GM12878 (cell line): Measurements from ENCODE around the gene RBMS1.

Experiments used
- POLR2AphosphoS5 ChIP-seq: IDR thresholded peaks from 2 replicates; pipeline ENCODE4 v1.6.1; 2011; ENCODE audit warnings: mild to moderate bottlenecking, low read length, inconsistent platforms
- TF ChIP-seq, protein P1 (sequence below): IDR thresholded peaks from 2 replicates; pipeline ENCODE4 v1.6.1; 2012; ENCODE audit warnings: mild to moderate bottlenecking, low read depth, low read length
- TF ChIP-seq, protein P2 (sequence below), 3 experiments: IDR thresholded peaks in 2 of 3; conservative IDR thresholded peaks in 1 of 3; 2 replicates each; pipeline ENCODE4 v1.5.1; 2011; ENCODE audit warnings: low read depth in 3 of 3, low read length in 3 of 3, mild to moderate bottlenecking in 3 of 3, control low read depth in 2 of 3, moderate library complexity in 2 of 3, inconsistent platforms in 1 of 3, mixed read lengths in 1 of 3; ENCODE audit not compliant: control insufficient read depth in 2 of 3, insufficient read depth in 1 of 3; ENCODE audit errors: extremely low read depth in 1 of 3

DNA sequence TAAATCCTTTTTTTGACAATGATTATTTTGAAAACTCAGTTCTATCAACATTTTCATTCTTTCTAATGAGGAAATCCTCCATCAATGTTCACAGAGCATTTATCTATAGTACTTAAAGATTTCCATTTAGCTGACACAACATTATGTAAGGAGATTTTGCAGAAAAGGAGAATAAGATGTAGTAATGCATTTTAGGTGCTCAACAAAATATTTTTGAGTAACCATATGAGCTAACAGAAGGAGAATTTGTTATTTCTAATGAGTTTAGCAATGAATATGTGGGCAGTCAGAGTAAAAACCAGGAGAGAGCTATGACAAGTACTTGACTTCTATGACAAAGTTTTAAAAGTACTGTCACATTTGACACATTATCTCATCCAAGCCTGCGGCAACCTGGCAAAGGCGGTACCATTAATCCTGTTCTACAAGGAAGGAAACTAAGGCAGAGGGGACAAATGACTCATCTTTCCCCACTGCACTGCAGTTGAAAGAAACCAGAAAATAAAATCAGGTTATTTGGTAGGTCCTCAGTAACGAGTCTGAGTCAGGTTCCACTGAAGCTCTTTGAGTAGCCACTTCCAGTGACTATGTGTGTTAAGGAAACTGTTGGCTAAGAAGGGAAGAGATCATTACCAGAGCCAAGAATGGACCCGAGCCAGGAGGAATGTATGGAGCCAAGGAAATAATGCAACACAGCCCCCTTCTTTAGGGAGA lies 159.4 kb downstream of the RBMS1 start:
- TF ChIP-seq POLR2AphosphoS5, result no peak
- TF ChIP-seq, protein P1, sequence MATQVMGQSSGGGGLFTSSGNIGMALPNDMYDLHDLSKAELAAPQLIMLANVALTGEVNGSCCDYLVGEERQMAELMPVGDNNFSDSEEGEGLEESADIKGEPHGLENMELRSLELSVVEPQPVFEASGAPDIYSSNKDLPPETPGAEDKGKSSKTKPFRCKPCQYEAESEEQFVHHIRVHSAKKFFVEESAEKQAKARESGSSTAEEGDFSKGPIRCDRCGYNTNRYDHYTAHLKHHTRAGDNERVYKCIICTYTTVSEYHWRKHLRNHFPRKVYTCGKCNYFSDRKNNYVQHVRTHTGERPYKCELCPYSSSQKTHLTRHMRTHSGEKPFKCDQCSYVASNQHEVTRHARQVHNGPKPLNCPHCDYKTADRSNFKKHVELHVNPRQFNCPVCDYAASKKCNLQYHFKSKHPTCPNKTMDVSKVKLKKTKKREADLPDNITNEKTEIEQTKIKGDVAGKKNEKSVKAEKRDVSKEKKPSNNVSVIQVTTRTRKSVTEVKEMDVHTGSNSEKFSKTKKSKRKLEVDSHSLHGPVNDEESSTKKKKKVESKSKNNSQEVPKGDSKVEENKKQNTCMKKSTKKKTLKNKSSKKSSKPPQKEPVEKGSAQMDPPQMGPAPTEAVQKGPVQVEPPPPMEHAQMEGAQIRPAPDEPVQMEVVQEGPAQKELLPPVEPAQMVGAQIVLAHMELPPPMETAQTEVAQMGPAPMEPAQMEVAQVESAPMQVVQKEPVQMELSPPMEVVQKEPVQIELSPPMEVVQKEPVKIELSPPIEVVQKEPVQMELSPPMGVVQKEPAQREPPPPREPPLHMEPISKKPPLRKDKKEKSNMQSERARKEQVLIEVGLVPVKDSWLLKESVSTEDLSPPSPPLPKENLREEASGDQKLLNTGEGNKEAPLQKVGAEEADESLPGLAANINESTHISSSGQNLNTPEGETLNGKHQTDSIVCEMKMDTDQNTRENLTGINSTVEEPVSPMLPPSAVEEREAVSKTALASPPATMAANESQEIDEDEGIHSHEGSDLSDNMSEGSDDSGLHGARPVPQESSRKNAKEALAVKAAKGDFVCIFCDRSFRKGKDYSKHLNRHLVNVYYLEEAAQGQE, result no peak
- TF ChIP-seq, protein P2, sequence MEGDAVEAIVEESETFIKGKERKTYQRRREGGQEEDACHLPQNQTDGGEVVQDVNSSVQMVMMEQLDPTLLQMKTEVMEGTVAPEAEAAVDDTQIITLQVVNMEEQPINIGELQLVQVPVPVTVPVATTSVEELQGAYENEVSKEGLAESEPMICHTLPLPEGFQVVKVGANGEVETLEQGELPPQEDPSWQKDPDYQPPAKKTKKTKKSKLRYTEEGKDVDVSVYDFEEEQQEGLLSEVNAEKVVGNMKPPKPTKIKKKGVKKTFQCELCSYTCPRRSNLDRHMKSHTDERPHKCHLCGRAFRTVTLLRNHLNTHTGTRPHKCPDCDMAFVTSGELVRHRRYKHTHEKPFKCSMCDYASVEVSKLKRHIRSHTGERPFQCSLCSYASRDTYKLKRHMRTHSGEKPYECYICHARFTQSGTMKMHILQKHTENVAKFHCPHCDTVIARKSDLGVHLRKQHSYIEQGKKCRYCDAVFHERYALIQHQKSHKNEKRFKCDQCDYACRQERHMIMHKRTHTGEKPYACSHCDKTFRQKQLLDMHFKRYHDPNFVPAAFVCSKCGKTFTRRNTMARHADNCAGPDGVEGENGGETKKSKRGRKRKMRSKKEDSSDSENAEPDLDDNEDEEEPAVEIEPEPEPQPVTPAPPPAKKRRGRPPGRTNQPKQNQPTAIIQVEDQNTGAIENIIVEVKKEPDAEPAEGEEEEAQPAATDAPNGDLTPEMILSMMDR (IDR thresholded peaks at IDR 0.05 in 2 of 3, conservative IDR thresholded peaks at IDR 0.05 in 1 of 3; ENCODE audit: control insufficient read depth in 2 of 3, extremely low read depth in 1 of 3, insufficient read depth in 1 of 3, low read depth in 3 of 3, low read length in 3 of 3), result no peak
